ENCODE data around the gene GPHN.

GPHN gene

GRCh38 chr14:66514213-66514612 is 6.3 kb downstream of the GPHN start:
- Histone ChIP-seq H3K79me2 (peaks cover 31% of the 10 kb centered on the region), H2AFZ (no peak overlapping the region), H3K4me1 (peaks cover 4% of the 10 kb centered on the region), H3K9me3 (ENCODE audit: control insufficient read depth, low read length) (no peaks in the 10 kb centered on the region), H3K4me3 (ENCODE audit: low read depth, low read length) (no peak overlapping the region), H3K36me3 (ENCODE audit: control insufficient read depth, insufficient read depth, low read length) (no peaks in the 10 kb centered on the region), H3K9ac (no peak overlapping the region), H3K4me2 (ENCODE audit: low read length) (no peak overlapping the region), H3K27ac (no peak overlapping the region), H3K27me3 (ENCODE audit: control insufficient read depth, insufficient read depth, low read length) (no peaks in the 10 kb centered on the region)
- TF ChIP-seq CTCF (IDR thresholded peaks at IDR 0.05), result no peak

GRCh38 chr14:66530526-66530925 is 22.6 kb downstream of the GPHN start:
- no peaks in the 10 kb centered on the region for H3K36me3 ChIP-seq (ENCODE audit: control insufficient read depth, insufficient read depth, low read length)
- H3K4me2 ChIP-seq (ENCODE audit: low read length), result no peak overlapping the region
- TF ChIP-seq CTCF (IDR thresholded peaks at IDR 0.05), result no peak
- no peak overlapping the region for H3K4me3 ChIP-seq (ENCODE audit: low read depth, low read length)
- H3K9me3 ChIP-seq (ENCODE audit: control insufficient read depth, low read length), result no peaks in the 10 kb centered on the region
- no peak overlapping the region for H2AFZ ChIP-seq
- no peak overlapping the region for H3K9ac ChIP-seq
- peaks cover 40% of the 10 kb centered on the region for H3K79me2 ChIP-seq
- no peaks in the 10 kb centered on the region for H3K27me3 ChIP-seq (ENCODE audit: control insufficient read depth, insufficient read depth, low read length)
- H3K4me1 ChIP-seq, result no peaks in the 10 kb centered on the region
- no peak overlapping the region for H3K27ac ChIP-seq

GRCh38 chr14:66539034-66539433 is 31.1 kb downstream of the GPHN start:
- H3K27ac ChIP-seq, result no peak overlapping the region
- no peaks in the 10 kb centered on the region for H3K27me3 ChIP-seq (ENCODE audit: control insufficient read depth, insufficient read depth, low read length)
- no peak overlapping the region for H3K9ac ChIP-seq
- H3K9me3 ChIP-seq (ENCODE audit: control insufficient read depth, low read length), result no peaks in the 10 kb centered on the region
- TF ChIP-seq CTCF (IDR thresholded peaks at IDR 0.05), result no peak
- no peak overlapping the region for H3K4me3 ChIP-seq (ENCODE audit: low read depth, low read length)
- no peaks in the 10 kb centered on the region for H3K4me1 ChIP-seq
- no peak overlapping the region for H2AFZ ChIP-seq
- H3K4me2 ChIP-seq (ENCODE audit: low read length), result no peak overlapping the region
- peaks cover 17% of the 10 kb centered on the region for H3K79me2 ChIP-seq
- no peaks in the 10 kb centered on the region for H3K36me3 ChIP-seq (ENCODE audit: control insufficient read depth, insufficient read depth, low read length)

GRCh38 chr14:66540038-66540437 is 32.1 kb downstream of the GPHN start:
- H3K79me2 ChIP-seq, result peaks cover 14% of the 10 kb centered on the region
- H2AFZ ChIP-seq, result no peak overlapping the region
- TF ChIP-seq CTCF (IDR thresholded peaks at IDR 0.05), result no peak
- no peak overlapping the region for H3K9ac ChIP-seq
- H3K4me3 ChIP-seq (ENCODE audit: low read depth, low read length), result no peak overlapping the region
- H3K27me3 ChIP-seq (ENCODE audit: control insufficient read depth, insufficient read depth, low read length), result no peaks in the 10 kb centered on the region
- H3K4me1 ChIP-seq, result no peaks in the 10 kb centered on the region
- no peak overlapping the region for H3K4me2 ChIP-seq (ENCODE audit: low read length)
- H3K27ac ChIP-seq, result no peak overlapping the region
- no peaks in the 10 kb centered on the region for H3K9me3 ChIP-seq (ENCODE audit: control insufficient read depth, low read length)
- no peaks in the 10 kb centered on the region for H3K36me3 ChIP-seq (ENCODE audit: control insufficient read depth, insufficient read depth, low read length)

- no peaks in the 10 kb centered on the region for H3K4me1 ChIP-seq
- no peak overlapping the region for H2AFZ ChIP-seq
- no peak for TF ChIP-seq CTCF (IDR thresholded peaks at IDR 0.05)
- H3K36me3 ChIP-seq (ENCODE audit: control insufficient read depth, insufficient read depth, low read length), result no peaks in the 10 kb centered on the region
- no peaks in the 10 kb centered on the region for H3K9me3 ChIP-seq (ENCODE audit: control insufficient read depth, low read length)
- H3K27ac ChIP-seq, result no peak overlapping the region
- no peak overlapping the region for H3K4me2 ChIP-seq (ENCODE audit: low read length)
- H3K4me3 ChIP-seq (ENCODE audit: low read depth, low read length), result no peak overlapping the region
- H3K79me2 ChIP-seq, result peaks cover 11% of the 10 kb centered on the region
- H3K9ac ChIP-seq, result no peak overlapping the region
- no peaks in the 10 kb centered on the region for H3K27me3 ChIP-seq (ENCODE audit: control insufficient read depth, insufficient read depth, low read length)
Measured at GRCh38 chr14:66541627-66542026, 33.7 kb downstream of the GPHN start.
